ENCODE results near the gene CDHR2.

DNA sequence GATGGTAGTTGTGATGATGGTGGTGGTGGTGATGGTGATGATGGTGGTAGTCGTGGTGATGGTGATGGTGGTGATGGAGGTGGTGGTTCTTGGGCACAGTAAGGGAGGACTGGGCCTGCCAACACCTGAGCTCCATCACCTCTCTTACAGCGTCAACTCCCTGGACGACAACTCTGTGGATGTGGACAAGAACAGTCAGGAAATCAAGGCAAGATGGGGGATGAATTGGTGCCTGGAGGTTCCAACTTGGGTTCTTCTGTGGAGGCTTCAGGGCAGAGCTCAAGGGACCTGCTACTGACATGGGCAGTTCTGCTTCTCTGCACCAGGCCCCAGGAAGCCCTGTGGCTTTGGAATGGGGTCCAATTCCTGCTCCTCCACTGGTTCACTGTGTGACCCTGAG, 43.4 kb downstream of the CDHR2 start:
- TF ChIP-seq, protein P1, sequence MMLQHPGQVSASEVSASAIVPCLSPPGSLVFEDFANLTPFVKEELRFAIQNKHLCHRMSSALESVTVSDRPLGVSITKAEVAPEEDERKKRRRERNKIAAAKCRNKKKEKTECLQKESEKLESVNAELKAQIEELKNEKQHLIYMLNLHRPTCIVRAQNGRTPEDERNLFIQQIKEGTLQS (CRISPR knock-in tag; conservative IDR thresholded peaks at IDR 0.05), result no peak
- TF ChIP-seq, protein P2, sequence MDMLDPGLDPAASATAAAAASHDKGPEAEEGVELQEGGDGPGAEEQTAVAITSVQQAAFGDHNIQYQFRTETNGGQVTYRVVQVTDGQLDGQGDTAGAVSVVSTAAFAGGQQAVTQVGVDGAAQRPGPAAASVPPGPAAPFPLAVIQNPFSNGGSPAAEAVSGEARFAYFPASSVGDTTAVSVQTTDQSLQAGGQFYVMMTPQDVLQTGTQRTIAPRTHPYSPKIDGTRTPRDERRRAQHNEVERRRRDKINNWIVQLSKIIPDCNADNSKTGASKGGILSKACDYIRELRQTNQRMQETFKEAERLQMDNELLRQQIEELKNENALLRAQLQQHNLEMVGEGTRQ (CRISPR knock-in tag; IDR thresholded peaks at IDR 0.05), result no peak
